Uterus (tissue), 2 donors: ENCODE results near the gene ZNF583.

Experiments
- POLR2A ChIP-seq, 2 donors: fragments of 450-650 bp; IDR thresholded peaks; one replicate each; pipeline ENCODE4 v1.6.1; 2016; ENCODE audit warnings: antibody characterized with exemption in 2 of 2, mild to moderate bottlenecking in 1 of 2, moderate library complexity in 1 of 2
- TF ChIP-seq, protein P1 (sequence below), 4 experiments: fragments of 200-600 bp in 2 of 4; fragments of 450-650 bp in 2 of 4; sonication (generic) in 2 of 4; IDR thresholded peaks; one replicate each; pipeline ENCODE4 v1.5.1; 2016 to 2019; ENCODE audit warnings: antibody characterized with exemption in 4 of 4, mild to moderate bottlenecking in 2 of 4, moderate library complexity in 1 of 4

- TF ChIP-seq POLR2A (IDR thresholded peaks at IDR 0.05): no peak
- TF ChIP-seq, protein P1, sequence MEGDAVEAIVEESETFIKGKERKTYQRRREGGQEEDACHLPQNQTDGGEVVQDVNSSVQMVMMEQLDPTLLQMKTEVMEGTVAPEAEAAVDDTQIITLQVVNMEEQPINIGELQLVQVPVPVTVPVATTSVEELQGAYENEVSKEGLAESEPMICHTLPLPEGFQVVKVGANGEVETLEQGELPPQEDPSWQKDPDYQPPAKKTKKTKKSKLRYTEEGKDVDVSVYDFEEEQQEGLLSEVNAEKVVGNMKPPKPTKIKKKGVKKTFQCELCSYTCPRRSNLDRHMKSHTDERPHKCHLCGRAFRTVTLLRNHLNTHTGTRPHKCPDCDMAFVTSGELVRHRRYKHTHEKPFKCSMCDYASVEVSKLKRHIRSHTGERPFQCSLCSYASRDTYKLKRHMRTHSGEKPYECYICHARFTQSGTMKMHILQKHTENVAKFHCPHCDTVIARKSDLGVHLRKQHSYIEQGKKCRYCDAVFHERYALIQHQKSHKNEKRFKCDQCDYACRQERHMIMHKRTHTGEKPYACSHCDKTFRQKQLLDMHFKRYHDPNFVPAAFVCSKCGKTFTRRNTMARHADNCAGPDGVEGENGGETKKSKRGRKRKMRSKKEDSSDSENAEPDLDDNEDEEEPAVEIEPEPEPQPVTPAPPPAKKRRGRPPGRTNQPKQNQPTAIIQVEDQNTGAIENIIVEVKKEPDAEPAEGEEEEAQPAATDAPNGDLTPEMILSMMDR (IDR thresholded peaks at IDR 0.05): no peak
Observed at GRCh38 chr19:56474308-56474707, 70.2 kb downstream of the ZNF583 start.
